H1 (cell line): ENCODE measurements around the gene NIPAL3. TPM values are rescaled to one million over a fixed set of nuclear protein-coding genes. Genes with fewer than 3 reads are reported as not detected.
A peak's percentile ranks its signal among the peaks of the same experiment; 100 is the strongest.

Experiments used
- CTCF ChIA-PET: fragments of 300-600 bp; sonication (Branson Sonifier 250); formaldehyde crosslinking; loops from one replicate; lab custom pipeline; 2021; ENCODE audit not compliant: partially characterized antibody; lab: Charles Lee
- POLR2A ChIA-PET: fragments of 300-600 bp; sonication (Branson Sonifier 250); formaldehyde crosslinking; loops from one replicate; lab custom pipeline; 2021; ENCODE audit warnings: inconsistent platforms; ENCODE audit not compliant: partially characterized antibody; lab: Charles Lee
- DNase-seq, 2 experiments: peaks; one replicate each; pipeline versions ENCODE4 v3.0.0 to v3.0.0-alpha.2; 2010 to 2022; ENCODE audit warnings: low spot score in 2 of 2, low read depth in 1 of 2, mixed read lengths in 1 of 2
- FAIRE-seq: peaks from 2 replicates; lab custom pipeline; 2011; peaks lifted over from hg19 to GRCh38; lab: Jason Lieb, UNC
- H2AFZ ChIP-seq: 2 replicates; pipeline ENCODE4 v1.8.1; 2012; ENCODE audit warnings: low read length, inconsistent platforms
- H2AK5ac ChIP-seq: 2 replicates; pipeline ENCODE4 v1.6.1; 2013; ENCODE audit warnings: low read depth, low read length
- H2BK120ac ChIP-seq: replicated peaks from 2 replicates; pipeline ENCODE3; 2013; ENCODE audit warnings: low read depth, low read length, inconsistent platforms
- H2BK12ac ChIP-seq: 2 replicates; pipeline ENCODE4 v1.6.1; 2013; ENCODE audit warnings: low read depth, low read length
- H2BK15ac ChIP-seq: 2 replicates; pipeline ENCODE4 v1.6.1; 2013; ENCODE audit warnings: low read length
- H2BK20ac ChIP-seq: 2 replicates; pipeline ENCODE4 v1.6.1; 2013; ENCODE audit warnings: low read length
- H2BK5ac ChIP-seq: 2 replicates; pipeline ENCODE4 v1.6.1; 2013; ENCODE audit warnings: low read depth, low read length
- H3K14ac ChIP-seq: 2 replicates; pipeline ENCODE4 v1.6.1; 2013; ENCODE audit warnings: inconsistent platforms; ENCODE audit not compliant: insufficient read length
- H3K18ac ChIP-seq: 2 replicates; pipeline ENCODE4 v1.6.1; 2013; ENCODE audit warnings: low read length; ENCODE audit errors: extremely low read depth
- H3K23ac ChIP-seq: 2 replicates; pipeline ENCODE4 v1.6.1; 2013; ENCODE audit warnings: inconsistent platforms; ENCODE audit not compliant: insufficient read length
- H3K23me2 ChIP-seq: 2 replicates; pipeline ENCODE4 v1.6.1; 2013; ENCODE audit warnings: low read depth, low read length
- H3K27ac ChIP-seq: 2 replicates; pipeline ENCODE4 v1.6.1; 2011; ENCODE audit warnings: low read depth, low read length, inconsistent platforms
- H3K27me3 ChIP-seq, 4 experiments: replicated peaks in 1 of 4; 1 replicate in 1 of 4; 2 replicates in 3 of 4; pipeline versions ENCODE4 v1.6.1 to v1.8.1; 2011 to 2013; ENCODE audit warnings: low read length in 3 of 4, mild to moderate bottlenecking in 3 of 4, inconsistent platforms in 2 of 4, mixed read lengths in 2 of 4, moderate library complexity in 1 of 4; ENCODE audit not compliant: control insufficient read depth in 3 of 4, insufficient read depth in 3 of 4; ENCODE audit errors: extremely low read depth in 1 of 4
- H3K36me3 ChIP-seq, 4 experiments: 2 replicates each; pipeline versions ENCODE4 v1.6.1 to v1.8.1; 2011 to 2013; ENCODE audit warnings: mild to moderate bottlenecking in 4 of 4, low read length in 3 of 4, moderate library complexity in 2 of 4, control low read depth in 1 of 4, inconsistent platforms in 1 of 4; ENCODE audit not compliant: insufficient read depth in 4 of 4, control insufficient read depth in 2 of 4
- H3K4ac ChIP-seq: replicated peaks from 2 replicates; pipeline ENCODE3; 2013; ENCODE audit warnings: low read length, low read depth, mixed read lengths, inconsistent platforms; ENCODE audit not compliant: insufficient read length
- H3K4me1 ChIP-seq, 4 experiments: replicated peaks in 1 of 4; 1 replicate in 1 of 4; 2 replicates in 3 of 4; pipeline versions ENCODE4 v1.6.1 to v1.8.1; 2011 to 2013; ENCODE audit warnings: low read length in 3 of 4, inconsistent platforms in 2 of 4, mixed read lengths in 1 of 4; ENCODE audit not compliant: insufficient read depth in 4 of 4, control insufficient read depth in 3 of 4
- H3K4me2 ChIP-seq, 2 experiments: 2 replicates each; pipeline versions ENCODE4 v1.6.1 to v1.8.1; 2011 to 2013; ENCODE audit warnings: low read depth in 2 of 2, low read length in 2 of 2, control low read depth in 1 of 2, inconsistent platforms in 1 of 2, mild to moderate bottlenecking in 1 of 2; ENCODE audit not compliant: insufficient read depth in 1 of 2
- H3K4me3 ChIP-seq, 4 experiments: fragments of 200-600, 300-600 bp in 1 of 4; sonication (generic), shearing (Covaris generic), sonication (Bioruptor Twin) in 1 of 4; 2 replicates each; pipeline versions ENCODE4 v1.5.1 to v1.8.1; 2011 to 2016; ENCODE audit warnings: low read length in 4 of 4, low read depth in 3 of 4, control low read depth in 2 of 4, inconsistent platforms in 2 of 4, mild to moderate bottlenecking in 2 of 4, mixed read lengths in 1 of 4, moderate library complexity in 1 of 4; ENCODE audit not compliant: insufficient read depth in 2 of 4; ENCODE audit errors: extremely low read depth in 1 of 4
- H3K56ac ChIP-seq: replicated peaks from 2 replicates; pipeline ENCODE3; 2013; ENCODE audit warnings: low read depth, mild to moderate bottlenecking, mixed read lengths, low read length, inconsistent platforms; ENCODE audit not compliant: insufficient read length
- H3K79me1 ChIP-seq: 2 replicates; pipeline ENCODE4 v1.6.1; 2013; ENCODE audit warnings: low read depth, low read length, control low read depth
- H3K79me2 ChIP-seq, 2 experiments: 2 replicates each; pipeline versions ENCODE4 v1.6.1 to v1.8.1; 2012 to 2013; ENCODE audit warnings: low read length in 2 of 2, mild to moderate bottlenecking in 2 of 2, inconsistent platforms in 1 of 2; ENCODE audit not compliant: insufficient read depth in 2 of 2, control insufficient read depth in 1 of 2
- H3K9ac ChIP-seq, 4 experiments: replicated peaks in 1 of 4; 1 replicate in 1 of 4; 2 replicates in 3 of 4; pipeline versions ENCODE4 v1.6.1 to v1.8.1; 2011 to 2013; ENCODE audit warnings: low read depth in 3 of 4, low read length in 3 of 4, control low read depth in 2 of 4, mild to moderate bottlenecking in 2 of 4, moderate library complexity in 2 of 4, inconsistent platforms in 1 of 4; ENCODE audit errors: extremely low read depth in 1 of 4
- H3K9me3 ChIP-seq, 2 experiments: 2 replicates each; pipeline versions ENCODE4 v1.6.1 to v1.8.1; 2012 to 2013; ENCODE audit warnings: mild to moderate bottlenecking in 2 of 2, moderate library complexity in 2 of 2, control low read depth in 1 of 2, inconsistent platforms in 1 of 2, low read depth in 1 of 2, low read length in 1 of 2, mixed read lengths in 1 of 2; ENCODE audit not compliant: insufficient read depth in 2 of 2
- H4K20me1 ChIP-seq, 2 experiments: replicated peaks in 1 of 2; 2 replicates each; pipeline versions ENCODE3 to v1.8.1; 2011 to 2013; ENCODE audit warnings: inconsistent platforms in 2 of 2, low read length in 2 of 2, mild to moderate bottlenecking in 1 of 2; ENCODE audit not compliant: insufficient read depth in 2 of 2, control insufficient read depth in 1 of 2
- H4K5ac ChIP-seq: 2 replicates; pipeline ENCODE4 v1.6.1; 2013; ENCODE audit warnings: low read length, low read depth, mixed read lengths, inconsistent platforms; ENCODE audit not compliant: insufficient read length
- H4K8ac ChIP-seq: 2 replicates; pipeline ENCODE4 v1.8.0; 2013; ENCODE audit warnings: mild to moderate bottlenecking, moderate library complexity, low read length, inconsistent platforms; ENCODE audit not compliant: insufficient read depth; ENCODE audit errors: extremely low read depth
- H4K91ac ChIP-seq: replicated peaks from 2 replicates; pipeline ENCODE3; 2013; ENCODE audit warnings: low read length, mixed read lengths, inconsistent platforms; ENCODE audit not compliant: insufficient read length
- SRF ChIP-seq: IDR thresholded peaks from 2 replicates; pipeline ENCODE4 v1.6.1; 2011; ENCODE audit warnings: mild to moderate bottlenecking, low read depth, low read length, moderate library complexity
- WGBS, 2 experiments: shearing (Covaris generic) in 1 of 2; methylation state at CpG; one replicate each; pipeline versions ENCODE4 v1.1.6 to v1.1.7; 2013 to 2015; ENCODE audit warnings: low lambda C conversion rate in 2 of 2, mixed read lengths in 2 of 2, inconsistent platforms in 1 of 2, low coverage in 1 of 2, missing lambda C conversion rate in 1 of 2; ENCODE audit not compliant: insufficient replicate concordance in 2 of 2, insufficient coverage in 1 of 2, insufficient read length in 1 of 2; ENCODE audit errors: extremely low coverage in 1 of 2, missing lambda C conversion rate in 1 of 2; 5-methylcytosine and 5-hydroxymethylcytosine counted together
- polyA plus RNA-seq, 7 experiments: library from polyadenylated mRNA; depleted of rRNA in 3 of 7; stranded (reverse) in 5 of 7; unstranded in 2 of 7; fragments of >200 nt in 5 of 7; fragments of 200-250 nt in 2 of 7; gene quantifications; 1 replicate in 5 of 7; 2 replicates in 1 of 7; 4 replicates in 1 of 7; pipeline versions ENCODE4 v1.2.1 to v1.2.3, GENCODE V29; 2011 to 2013; ENCODE audit warnings: missing spikeins in 2 of 7, mixed read lengths in 2 of 7
- total RNA-seq: library from RNA; stranded (reverse); fragmentation: NEBNext Ultra II Directional; extraction: Animal tissue kit (Norgen Biotek cat#: 25700); gene quantifications from 2 replicates; pipeline ENCODE4 v1.2.1, GENCODE V29; 2021

Gene NIPAL3
- total and polyA plus RNA-seq, 2 of the 8 experiments (the other 6 are each of a cell fraction or from before 2014, with no cell fraction given): 8.8 to 11.0 TPM

GRCh38 chr1:24412408-24412807 lies 3.2 kb upstream of the NIPAL3 start:
- Histone ChIP-seq H4K8ac (no peak overlapping the region), H3K4ac (no peak overlapping the region), H3K79me1 (no peaks in the 10 kb centered on the region), H2BK120ac (no peak overlapping the region), H2BK20ac (no peak overlapping the region), H3K56ac (no peak overlapping the region), H4K5ac (no peak overlapping the region), H4K20me1 (no peaks in the 10 kb centered on the region), H2AK5ac (no peak overlapping the region), H2BK15ac (no peak overlapping the region), H3K9me3 (no peaks in the 10 kb centered on the region), H3K79me2 (0 out of 4 replicates have a peak, but pooled peaks cover 0 to 3% of the 10 kb centered on the region in 2 experiments), H3K18ac (no peak overlapping the region), H2BK5ac (no peak overlapping the region), H2AFZ (no peak overlapping the region), H3K36me3 (no peaks in the 10 kb centered on the region), H3K4me3 (peak overlapping the region in 1 of 4 experiments; percentile 72; a peak in 1 of 8 replicates), H3K23me2 (peaks cover 11% of the 10 kb centered on the region), H3K4me1 (peaks cover 0 to 6% (median under 1%) of the 10 kb centered on the region in 4 experiments; a peak in 3 of 7 replicates), H3K9ac (no peak overlapping the region), H3K27me3 (no peaks in the 10 kb centered on the region), H3K27ac (no peak overlapping the region), H3K14ac (no peak overlapping the region), H4K91ac (no peak overlapping the region), H2BK12ac (no peak overlapping the region), H3K23ac (no peak overlapping the region), H3K4me2 (peak overlapping the region in 1 of 2 experiments; percentile 63; a peak in 1 of 4 replicates)
- CTCF ChIA-PET: interaction anchor here (1.1 to 5.6 kb wide), 5 partner anchors 9 to 254 kb away, joined by 3 to 33 read pairs (median 4); no protein-coding TSS in a partner anchor
- TF ChIP-seq SRF: no peak
- POLR2A ChIA-PET: interaction anchor here (0.5 to 1.5 kb wide), 5 partner anchors 9 to 262 kb away, joined by 3 to 6 read pairs (median 3); no protein-coding TSS in a partner anchor
- DNase-seq (no peak), FAIRE-seq (no peak)
- WGBS, 2 experiments: 100% methylated on average over 1 of the region's 1 CpG; no CpG with 5 or more reads in 1 of the 2 experiments
